Islet of Langerhans (tissue), 1 donor: ENCODE measurements around the gene PDE8B.

Source experiments
- FAIRE-seq: peaks from one replicate; lab custom pipeline; 2011; peaks lifted over from hg19 to GRCh38; lab: Jason Lieb, UNC

The PDE8B gene

DNA sequence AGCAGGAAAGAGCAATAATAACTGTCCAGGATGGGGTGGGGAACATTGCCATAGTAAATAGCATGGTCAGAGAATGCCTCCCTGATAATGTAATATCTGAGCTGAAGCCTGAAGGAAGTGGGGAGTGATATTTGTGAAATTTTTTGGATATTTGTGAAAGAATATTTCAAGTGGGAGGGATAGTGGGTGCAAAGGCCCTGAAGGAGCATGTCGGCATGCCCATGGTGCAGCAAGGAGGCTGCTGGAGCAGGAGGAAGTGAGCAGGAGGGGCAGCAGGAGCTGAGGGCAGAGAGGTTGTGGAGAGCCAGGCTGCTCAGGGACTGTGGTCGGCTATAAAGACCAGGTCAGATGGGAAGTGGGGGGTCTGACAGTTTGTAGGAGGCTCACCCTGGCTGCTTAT lies 21.1 kb upstream of the PDE8B start:
- FAIRE-seq = no peak

DNA sequence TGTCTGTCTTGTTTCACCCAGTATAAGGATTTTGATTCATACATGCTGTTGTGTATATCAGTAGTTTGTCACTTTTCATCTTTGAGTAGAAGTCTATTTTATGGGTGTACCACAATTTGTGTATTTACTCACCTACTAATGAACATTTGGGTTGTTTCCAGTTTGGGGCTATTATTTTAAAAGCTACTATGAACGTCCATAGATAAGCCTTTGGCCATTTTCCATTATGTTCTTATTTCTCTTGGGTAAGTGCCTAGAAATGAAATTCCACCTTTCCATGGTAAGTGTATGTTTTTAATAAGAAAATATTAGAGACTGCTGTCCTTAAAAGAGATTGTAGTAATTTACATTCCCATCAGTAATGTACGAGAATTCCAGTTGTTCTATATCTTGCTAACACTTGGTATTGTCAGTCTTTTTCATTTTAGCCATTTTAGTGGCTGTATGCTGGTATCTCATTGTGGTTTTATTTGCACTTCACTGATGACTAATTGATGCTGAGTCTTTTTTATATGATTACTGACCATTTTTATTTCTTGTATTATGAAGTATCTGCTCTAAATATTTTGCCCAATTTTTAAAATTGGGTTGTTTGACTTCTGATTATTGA lies 17.9 kb upstream of the PDE8B start:
- no peak for FAIRE-seq

DNA sequence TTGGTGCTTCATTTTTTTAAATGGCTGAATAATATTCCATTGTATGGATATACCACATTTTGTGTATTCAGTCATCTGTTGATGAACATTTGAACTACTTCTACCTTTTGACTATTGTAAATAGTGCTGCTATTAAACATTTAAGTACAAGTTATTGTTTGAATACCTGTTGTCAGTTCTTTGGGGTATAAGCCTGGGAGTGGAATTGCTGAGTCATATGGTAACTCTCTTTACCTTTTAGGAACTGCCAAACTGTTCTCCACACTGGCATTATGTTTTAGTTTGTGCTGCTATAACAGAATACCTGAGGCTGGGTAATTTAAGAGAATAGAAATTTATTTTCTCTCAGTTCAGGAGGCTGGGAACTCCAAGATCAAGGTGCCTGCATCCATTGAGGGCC lies 15.7 kb upstream of the PDE8B start:
- FAIRE-seq = no peak

DNA sequence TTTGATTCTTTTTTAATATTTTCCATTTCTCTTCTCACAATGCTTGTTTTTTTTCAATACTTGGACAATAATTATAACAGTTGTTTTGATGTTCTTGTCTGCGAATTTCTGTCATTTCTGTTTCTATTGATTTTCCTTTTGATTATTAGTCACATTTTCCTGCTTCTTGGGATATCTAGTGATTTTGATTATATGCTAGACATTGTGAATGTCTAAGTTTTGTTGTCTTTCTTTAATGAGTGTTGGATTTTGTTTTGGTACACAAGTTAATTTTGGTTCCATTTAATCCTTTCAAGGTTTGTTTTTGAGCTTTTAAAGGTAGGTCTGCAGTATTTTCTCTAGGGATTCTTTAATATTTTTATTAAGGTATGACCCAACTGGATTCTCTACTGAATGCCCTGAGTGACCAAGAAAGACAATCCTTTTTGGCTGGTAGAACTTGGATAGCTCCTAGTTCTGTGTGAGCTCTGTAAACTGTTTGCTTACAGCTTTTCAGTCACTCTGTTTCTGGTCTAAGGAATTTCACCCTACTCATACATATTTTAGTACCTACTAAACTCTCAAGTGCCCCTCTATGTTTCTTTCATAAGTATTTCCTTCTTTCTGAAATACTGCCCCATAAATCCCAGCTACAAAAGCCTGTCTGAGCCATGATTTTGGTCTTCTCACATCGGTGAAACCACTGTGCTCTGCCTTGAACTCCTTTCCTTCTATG lies 12.5 kb upstream of the PDE8B start:
- FAIRE-seq = peak; percentile 45

DNA sequence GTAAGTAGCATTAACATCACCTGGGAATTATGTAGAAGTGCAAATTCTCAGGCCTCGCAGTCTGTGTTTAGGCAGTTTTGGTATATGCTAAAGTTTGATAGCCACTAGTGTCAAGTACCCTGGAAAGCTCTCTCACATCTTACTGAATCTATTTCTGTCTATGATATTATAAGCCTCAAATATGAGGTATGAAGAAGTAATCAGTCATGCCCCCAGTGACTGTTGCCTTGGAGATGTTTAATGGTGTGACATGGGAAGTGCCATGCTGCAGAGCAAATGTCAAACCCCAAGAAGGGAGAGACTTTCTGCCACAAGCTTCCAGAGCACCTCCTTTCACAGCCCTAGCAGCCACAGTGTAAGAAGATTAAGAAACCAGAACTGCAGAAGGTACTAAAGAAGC lies 9.8 kb upstream of the PDE8B start:
- no peak for FAIRE-seq

DNA sequence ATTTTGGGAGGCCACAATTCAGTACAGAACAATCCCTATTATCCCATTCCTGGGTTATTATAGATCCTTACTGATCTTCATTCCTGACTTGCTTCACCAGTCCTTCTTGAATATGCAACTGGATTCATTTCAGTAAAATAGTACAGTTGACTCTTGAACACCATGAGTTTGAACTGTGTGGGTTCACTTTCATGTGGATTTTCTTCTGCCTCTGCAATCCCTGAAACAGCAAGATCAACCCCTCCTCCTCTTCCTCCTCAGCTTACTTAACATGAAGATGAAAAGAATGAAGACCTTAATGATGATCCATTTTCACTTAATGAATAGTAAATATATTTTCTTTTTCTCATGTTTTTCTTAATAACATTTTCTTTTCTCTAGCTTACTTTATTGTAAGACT lies 8.3 kb upstream of the PDE8B start:
- no peak for FAIRE-seq

DNA sequence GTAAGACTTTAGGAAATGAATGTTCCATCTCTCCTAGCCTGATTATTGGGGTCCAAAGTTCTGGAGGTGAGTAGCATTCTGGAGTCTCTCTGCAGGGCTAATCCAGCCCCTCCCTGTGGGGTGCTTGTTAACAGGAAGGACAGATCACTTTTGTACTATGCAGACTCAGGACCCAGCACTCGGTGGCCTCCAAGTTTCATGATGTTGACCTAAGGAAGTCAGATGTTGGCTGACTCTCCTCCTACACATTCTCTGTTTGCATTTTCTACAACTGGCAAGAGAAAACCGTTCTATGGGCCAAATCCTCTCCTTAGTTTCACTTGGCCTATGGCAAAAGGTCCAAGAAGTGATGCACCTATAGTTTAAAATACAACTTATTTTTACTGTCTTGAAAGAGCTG lies 5.5 kb upstream of the PDE8B start:
- FAIRE-seq = no peak

DNA sequence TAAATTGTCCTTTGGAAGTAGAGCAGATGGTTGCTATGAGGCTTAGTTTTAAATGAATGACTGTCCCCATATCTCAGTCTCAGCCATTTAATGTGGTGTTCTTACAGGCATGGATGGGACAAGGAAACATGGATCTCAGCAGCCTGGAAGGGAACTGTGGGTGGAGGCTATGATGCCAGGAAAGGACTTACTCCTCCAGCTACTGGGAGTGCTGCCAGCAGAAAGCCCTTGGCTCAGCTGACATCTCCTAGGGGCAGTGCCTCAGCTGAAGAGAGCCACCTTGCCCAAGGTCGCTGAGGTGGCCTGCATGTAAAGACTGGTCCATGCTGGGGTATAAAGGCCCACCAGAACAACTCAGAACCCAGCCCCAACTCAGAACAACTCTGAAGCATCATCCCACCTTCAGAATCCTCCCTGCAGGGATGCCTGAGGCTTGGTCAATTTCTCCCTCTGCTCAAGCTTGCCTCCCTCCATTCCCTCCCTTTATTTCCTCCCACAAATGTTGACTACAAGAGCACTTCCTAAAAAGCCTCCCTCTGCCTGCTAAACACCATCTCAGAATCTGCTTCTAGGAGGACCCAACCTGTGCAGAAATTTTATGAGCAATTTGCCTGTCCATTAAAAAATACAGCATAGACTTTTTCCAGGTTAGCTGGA lies 1.8 kb upstream of the PDE8B start:
- no peak for FAIRE-seq

DNA sequence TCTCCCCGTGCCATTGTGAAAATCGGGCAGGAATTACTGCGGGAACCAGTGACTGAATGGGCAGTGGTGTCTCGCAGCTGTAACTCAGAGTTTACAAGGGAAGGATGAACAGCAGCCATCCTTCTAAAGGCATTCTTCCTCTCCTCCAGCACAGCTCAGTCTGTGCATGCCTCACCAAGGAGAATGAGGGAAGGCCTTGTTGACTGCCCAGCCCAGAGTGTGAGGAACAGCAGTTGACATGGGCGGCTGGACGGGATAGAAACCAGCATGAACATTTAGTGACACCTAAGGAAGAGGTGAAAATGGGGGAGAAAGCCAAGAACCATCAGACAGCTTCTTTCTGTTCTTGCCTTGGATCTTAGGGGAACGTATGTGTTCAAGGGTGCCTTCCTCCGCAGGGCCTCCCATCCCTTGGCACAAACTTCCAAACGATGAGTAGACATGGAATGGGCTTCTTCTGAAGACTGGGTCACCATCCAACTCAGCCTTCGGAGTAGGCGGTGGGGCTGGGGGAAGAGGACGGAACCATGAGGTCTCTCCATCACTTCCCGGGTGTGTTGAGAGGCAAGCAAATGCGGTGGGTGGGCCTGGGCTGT lies 887 bp upstream of the PDE8B start:
- no peak for FAIRE-seq

DNA sequence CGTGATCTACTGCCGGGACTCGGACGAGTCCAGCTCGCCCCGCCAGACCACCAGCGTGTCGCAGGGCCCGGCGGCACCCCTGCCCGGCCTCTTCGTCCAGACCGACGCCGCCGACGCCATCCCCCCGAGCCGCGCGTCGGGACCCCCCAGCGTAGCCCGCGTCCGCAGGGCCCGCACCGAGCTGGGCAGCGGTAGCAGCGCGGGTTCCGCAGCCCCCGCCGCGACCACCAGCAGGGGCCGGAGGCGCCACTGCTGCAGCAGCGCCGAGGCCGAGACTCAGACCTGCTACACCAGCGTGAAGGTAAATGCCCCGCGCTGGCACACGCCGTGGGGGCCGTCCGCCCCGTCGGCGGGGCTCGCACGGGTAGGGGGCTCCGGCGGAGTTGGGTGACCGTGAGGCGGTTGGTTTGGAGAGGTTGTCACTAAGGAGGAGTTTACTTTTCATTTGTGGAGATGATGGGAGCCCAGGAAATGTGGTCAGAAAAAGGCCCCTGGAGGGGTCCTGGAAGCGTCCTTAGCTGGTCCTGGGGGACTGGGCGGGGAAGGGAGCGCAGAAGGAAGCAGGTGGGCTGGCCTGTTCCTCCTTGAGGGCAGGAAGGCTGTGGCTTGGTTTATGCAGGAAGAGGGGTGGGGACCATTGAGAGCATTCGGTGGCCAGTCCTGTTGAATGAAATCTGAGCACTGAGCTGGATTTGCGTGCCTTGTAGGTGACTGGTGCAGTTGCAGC lies 647 bp downstream of the PDE8B start:
- no peak for FAIRE-seq

DNA sequence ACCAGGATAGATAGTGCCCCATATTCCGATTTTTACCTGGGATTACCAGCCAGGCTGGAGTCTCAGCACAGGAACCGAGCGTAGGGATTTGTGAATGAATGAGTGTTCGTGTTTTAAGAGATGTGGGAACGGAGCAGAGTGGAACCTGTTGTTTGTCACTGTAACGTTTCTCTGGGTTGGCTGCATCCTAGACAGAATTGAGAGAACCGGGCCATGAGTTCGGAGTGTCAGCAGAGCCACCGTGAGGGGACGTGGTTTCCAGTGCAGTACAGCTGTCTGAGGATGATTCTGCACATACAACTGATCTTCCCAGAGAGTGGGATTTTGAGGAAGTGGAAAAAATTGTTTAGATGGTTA lies 1.2 kb downstream of the PDE8B start:
- FAIRE-seq = no peak

DNA sequence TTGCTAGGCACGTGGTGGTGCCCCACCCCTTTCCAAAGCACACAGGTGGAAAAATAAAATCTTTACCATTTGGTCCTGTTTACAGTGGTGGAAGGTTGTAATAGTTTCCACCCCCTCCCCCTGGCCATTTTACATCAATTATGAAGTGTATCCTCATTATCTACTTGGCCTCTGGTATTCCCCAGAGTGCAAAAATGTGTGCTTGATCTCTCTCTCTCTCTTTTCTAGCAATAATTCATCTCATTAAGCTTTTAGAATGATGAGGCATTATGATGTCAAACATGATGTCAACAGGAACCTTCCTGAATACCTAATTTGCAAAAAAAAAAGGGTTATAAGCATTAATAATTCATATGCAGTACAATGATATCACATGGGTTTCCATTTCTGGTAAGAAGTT lies 3.1 kb downstream of the PDE8B start:
- FAIRE-seq = no peak

DNA sequence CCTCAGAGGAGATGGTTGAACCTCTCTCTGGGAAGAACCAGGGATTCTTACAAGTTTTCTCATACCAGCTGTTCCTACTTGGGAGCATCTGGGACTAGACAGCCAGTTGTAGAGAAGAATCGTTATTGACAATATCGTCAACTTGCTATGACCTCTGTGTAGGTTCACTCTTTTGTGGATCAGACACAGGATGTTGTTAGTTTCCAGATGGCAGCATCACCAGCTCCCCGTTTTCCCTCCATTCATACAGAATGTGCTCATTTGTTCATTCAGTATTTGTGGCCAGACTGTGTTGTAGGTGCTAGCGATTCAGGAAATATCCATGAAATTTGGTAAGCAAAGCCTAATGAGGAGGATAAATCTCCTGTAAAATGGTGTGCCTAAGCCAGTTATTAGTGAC lies 3.7 kb downstream of the PDE8B start:
- no peak for FAIRE-seq

DNA sequence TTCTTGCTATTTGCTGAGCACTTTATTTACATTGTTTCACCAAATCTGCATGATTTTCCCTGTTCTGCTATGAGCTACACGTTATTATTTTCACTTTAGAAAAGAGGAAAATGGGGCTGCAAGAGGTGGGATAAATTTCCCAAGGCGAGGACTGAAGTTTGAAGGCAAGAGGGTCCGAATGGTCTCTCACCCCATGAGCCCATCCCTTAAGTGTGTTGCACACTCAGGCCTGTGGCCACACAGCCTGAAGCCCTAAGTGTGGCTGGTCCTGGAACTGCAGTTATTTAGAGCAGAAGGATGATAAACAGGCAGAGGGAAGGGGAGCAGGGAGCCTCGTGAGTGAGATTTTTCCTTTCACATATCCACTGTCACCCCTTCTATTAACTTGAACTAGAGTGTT lies 7.8 kb downstream of the PDE8B start:
- no peak for FAIRE-seq

DNA sequence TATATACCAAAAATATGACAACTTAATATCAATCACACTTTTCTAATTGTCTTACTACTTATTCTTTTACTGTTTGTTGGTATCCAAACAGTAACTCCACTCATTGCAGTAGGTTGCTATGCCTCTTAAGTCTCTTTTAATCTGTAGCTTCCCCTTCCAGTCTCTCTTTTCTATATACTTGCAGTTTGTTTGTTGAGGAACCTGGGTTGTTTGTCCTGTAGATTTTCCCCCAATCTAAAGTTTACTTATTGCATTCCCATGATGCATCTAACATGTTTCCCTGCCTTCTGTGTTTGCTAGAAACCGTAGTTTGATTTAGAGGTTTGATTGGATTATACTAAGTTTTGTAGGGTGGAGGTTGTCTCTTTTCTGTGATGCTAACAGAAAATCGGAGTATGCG lies 10.6 kb downstream of the PDE8B start:
- FAIRE-seq = no peak

DNA sequence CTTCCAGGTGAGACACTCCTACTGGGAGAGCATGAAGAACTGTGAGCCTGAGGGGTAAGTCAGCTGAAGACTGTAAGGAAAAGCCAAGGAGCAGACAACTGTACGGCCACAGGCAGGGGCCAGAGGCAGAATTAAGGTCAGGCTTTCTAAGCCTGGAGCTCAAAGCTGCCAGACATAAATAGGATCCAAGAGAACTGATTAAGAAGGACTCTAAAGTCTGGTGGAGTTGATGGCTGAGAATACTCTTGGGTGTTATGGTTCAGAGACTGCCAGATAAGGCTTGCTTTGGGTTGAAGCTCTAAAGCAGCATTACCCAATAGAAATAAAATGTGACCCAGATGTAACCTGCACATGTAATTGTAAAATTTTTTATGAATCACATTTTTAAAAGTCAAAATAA lies 12.2 kb downstream of the PDE8B start:
- no peak for FAIRE-seq

DNA sequence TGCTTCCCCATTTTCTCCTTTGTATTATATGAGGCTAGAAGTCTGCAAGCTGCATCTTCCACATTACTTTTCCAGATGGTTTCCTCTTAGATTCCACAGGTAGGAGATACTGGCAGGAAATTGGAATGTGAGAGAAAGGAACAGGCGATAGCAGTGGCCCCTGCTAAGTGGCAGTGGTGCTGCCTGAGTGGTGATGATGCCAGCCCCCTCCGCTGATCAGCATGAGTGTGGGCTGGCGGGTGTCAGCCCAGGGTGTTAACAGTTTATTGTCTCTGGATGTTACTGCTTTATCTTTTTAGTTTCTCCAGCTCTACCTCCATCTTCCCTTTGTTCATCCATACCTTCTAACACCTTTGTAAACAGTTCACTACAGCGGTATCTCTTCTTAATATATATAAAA lies 13.2 kb downstream of the PDE8B start:
- FAIRE-seq = no peak

DNA sequence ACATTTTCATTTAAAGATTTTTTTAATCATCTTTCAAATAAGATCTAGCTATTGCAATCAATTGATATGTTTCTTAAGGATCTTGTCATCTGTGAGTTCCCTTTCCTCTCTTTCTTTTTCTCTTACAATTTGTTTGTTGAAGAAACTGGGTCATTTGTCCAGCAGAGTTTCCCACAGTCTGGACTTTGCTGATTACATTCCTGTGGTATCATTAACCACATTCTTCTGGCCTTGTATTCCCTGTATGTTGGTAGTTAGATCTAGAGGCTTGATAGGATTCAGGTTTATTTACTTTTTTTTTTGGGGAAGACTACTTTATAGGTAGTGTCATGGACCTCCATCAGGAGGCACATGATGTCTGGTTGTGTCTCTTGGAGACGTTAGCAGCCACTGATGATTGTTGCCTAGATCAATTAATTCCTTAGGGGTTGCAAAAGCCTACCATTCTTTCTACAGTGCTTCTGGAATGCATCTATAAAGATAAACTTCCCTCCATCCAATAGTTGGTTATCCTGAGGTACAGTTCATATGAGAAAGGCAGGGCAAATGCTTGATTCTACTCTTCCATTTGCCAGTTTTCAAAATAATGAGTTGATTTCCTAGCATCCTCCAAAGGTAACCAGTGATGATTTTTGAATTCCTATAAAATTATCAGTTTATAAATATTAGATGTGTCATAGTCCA lies 14.3 kb downstream of the PDE8B start:
- FAIRE-seq = no peak

DNA sequence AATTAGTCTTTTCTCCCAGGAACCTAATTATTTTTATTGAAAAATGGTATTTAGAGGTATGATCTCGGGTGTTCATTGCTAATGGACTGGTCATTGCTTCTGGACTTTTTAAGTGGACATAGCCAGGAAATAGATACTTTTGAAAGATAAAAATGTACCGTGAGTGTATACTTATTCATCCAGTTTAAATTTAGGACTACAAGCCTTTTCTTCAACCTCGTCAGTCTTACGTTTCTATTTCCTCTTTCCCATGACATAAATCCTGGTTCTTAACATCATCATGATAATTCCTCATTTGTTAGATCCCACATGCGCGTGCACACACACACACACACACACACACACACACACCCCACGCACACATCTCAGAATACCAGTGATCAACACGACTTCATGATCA lies 15.1 kb downstream of the PDE8B start:
- FAIRE-seq = no peak

DNA sequence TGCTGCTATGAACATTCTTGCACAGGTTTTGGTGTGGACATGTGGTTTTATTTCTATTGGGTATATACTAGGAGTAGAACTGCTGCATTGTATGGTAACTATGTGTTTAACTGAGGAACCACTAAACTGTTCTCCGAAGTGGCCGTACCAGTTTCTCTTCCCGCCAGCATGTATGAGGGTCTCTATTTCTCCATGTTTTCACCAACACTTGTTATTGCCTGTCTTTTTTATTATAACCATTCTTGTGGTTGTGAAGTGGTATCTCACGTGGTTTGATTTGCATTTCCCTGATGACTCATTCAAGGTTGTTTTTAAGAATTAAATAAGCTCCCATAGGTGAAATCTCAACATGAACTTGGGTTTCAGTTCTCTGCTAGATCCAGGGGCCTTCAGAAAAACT lies 19.4 kb downstream of the PDE8B start:
- FAIRE-seq = no peak

DNA sequence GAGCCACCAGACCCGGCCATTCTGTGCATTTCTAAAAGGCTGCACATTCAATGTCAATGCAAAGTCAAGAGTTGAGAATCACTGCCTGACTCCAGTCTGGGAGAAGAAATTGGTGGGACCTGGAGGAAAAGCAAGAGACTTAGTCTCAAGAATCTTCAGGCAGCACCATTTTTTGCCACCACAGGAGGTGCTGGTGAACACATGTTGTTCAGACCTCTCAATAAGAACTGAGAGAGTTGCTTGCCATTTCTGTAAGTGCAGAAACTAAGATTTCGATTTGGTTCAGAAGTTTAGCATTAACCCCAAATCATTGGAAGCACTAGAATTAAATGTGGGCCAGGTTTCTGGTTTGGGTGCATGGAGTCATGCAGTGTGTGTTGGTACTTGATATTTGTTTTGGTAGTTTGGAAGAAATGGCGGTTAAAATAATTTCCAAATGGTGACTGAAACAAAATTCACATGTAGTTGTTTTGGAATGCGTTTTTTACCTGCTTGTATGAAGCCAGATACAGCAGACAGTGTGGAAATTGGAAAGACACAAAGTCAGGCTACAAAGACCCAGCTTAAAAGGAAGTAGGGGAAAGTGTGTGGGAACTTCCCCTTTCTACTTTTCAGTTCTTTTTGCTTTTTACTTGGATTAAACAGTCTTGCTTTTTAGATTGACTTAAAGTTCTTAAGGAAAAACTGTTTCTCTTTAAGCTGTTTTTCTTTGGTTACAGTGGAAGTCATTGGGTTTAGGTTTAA lies 20.4 kb downstream of the PDE8B start:
- FAIRE-seq = no peak
